IPS DF 19.7 (cell line): ENCODE results near the gene PTPRN2.
"Not testable (repeated sequence)": the region's sequence is repeated elsewhere in the genome, so short reads cannot be mapped to it uniquely, and the experiment has no call there.

Source experiments
- DNase-seq: peaks from one replicate; pipeline ENCODE4 v3.0.0-alpha.2; 2013; ENCODE audit warnings: low read depth, low spot score

The PTPRN2 gene

GRCh38 chr7:158185653-158186052, 402.0 kb downstream of the PTPRN2 start:
- no peak for DNase-seq

- no peak for DNase-seq
Observed at GRCh38 chr7:158183431-158183830, 404.2 kb downstream of the PTPRN2 start.

GRCh38 chr7:158176561-158177173, 411.0 kb downstream of the PTPRN2 start:
- DNase-seq, result no peak

- DNase-seq, result no peak
Observed at GRCh38 chr7:158175779-158176178, 411.8 kb downstream of the PTPRN2 start.

- DNase-seq, result no peak
Observed at GRCh38 chr7:158174947-158175346, 412.7 kb downstream of the PTPRN2 start.

- no peak for DNase-seq
Observed at GRCh38 chr7:158167373-158167772, 420.2 kb downstream of the PTPRN2 start.

- DNase-seq, result no peak
Observed at GRCh38 chr7:158166386-158167340, 421.0 kb downstream of the PTPRN2 start.

GRCh38 chr7:158165711-158166110, 421.9 kb downstream of the PTPRN2 start:
- DNase-seq, result no peak

GRCh38 chr7:158164101-158165095, 423.2 kb downstream of the PTPRN2 start:
- DNase-seq, result no peak

GRCh38 chr7:158161194-158161593, 426.4 kb downstream of the PTPRN2 start:
- DNase-seq, result no peak

- DNase-seq, result no peak
Observed at GRCh38 chr7:158160199-158160598, 427.4 kb downstream of the PTPRN2 start.

GRCh38 chr7:158157460-158157859, 430.2 kb downstream of the PTPRN2 start:
- no peak for DNase-seq

- not testable (repeated sequence) for DNase-seq
Observed at GRCh38 chr7:158151273-158151672, 436.4 kb downstream of the PTPRN2 start.

GRCh38 chr7:158150234-158150633, 437.4 kb downstream of the PTPRN2 start:
- no peak for DNase-seq

- not testable (repeated sequence) for DNase-seq
Observed at GRCh38 chr7:158147431-158147830, 440.2 kb downstream of the PTPRN2 start.

- DNase-seq, result no peak
Observed at GRCh38 chr7:158145370-158145769, 442.3 kb downstream of the PTPRN2 start.

- DNase-seq, result no peak
Observed at GRCh38 chr7:158143196-158144120, 444.2 kb downstream of the PTPRN2 start.

- no peak for DNase-seq
Observed at GRCh38 chr7:158142657-158143056, 445.0 kb downstream of the PTPRN2 start.

GRCh38 chr7:158141806-158142518, 445.7 kb downstream of the PTPRN2 start:
- DNase-seq, result no peak

GRCh38 chr7:158141221-158141582, 446.4 kb downstream of the PTPRN2 start:
- DNase-seq, result no peak
